Mesenchymal stem cell (in vitro differentiated cells and primary cell): ENCODE measurements around the gene SMYD4.
A peak's percentile ranks its signal among the peaks of the same experiment; 100 is the strongest.

Source experiments
- DNase-seq: peaks from one replicate; pipeline ENCODE4 v3.0.0-alpha.2; 2013
- H2AFZ ChIP-seq: one replicate; pipeline ENCODE4 v1.6.1; 2013; ENCODE audit warnings: low read depth, mild to moderate bottlenecking, control low read depth, inconsistent platforms, low read length, moderate library complexity
- H2AK5ac ChIP-seq: 2 replicates; pipeline ENCODE4 v1.6.1; 2013; ENCODE audit warnings: low read length, moderate library complexity, mild to moderate bottlenecking, inconsistent platforms; ENCODE audit not compliant: severe bottlenecking
- H2BK120ac ChIP-seq: one replicate; pipeline ENCODE4 v1.6.1; 2013; ENCODE audit warnings: low read depth, mild to moderate bottlenecking, inconsistent platforms, low read length, moderate library complexity
- H2BK12ac ChIP-seq, 2 experiments: one replicate each; pipeline ENCODE4 v1.6.1; 2013; ENCODE audit warnings: inconsistent platforms in 2 of 2, low read length in 2 of 2, mild to moderate bottlenecking in 2 of 2, moderate library complexity in 2 of 2, control low read depth in 1 of 2
- H2BK15ac ChIP-seq: one replicate; pipeline ENCODE4 v1.6.1; 2013; ENCODE audit warnings: mild to moderate bottlenecking, low read depth, inconsistent platforms; ENCODE audit not compliant: poor library complexity, severe bottlenecking
- H2BK5ac ChIP-seq: 2 replicates; pipeline ENCODE4 v1.6.1; 2013; ENCODE audit warnings: low read depth, mild to moderate bottlenecking, low read length, control low read depth, inconsistent platforms; ENCODE audit not compliant: poor library complexity, severe bottlenecking
- H3K14ac ChIP-seq, 2 experiments: one replicate each; pipeline ENCODE4 v1.6.1; 2013; ENCODE audit warnings: inconsistent platforms in 2 of 2, low read length in 2 of 2, control low read depth in 1 of 2, mild to moderate bottlenecking in 1 of 2, moderate library complexity in 1 of 2
- H3K18ac ChIP-seq, 2 experiments: one replicate each; pipeline ENCODE4 v1.6.1; 2013; ENCODE audit warnings: inconsistent platforms in 2 of 2, low read length in 2 of 2, control low read depth in 1 of 2, low read depth in 1 of 2, mild to moderate bottlenecking in 1 of 2
- H3K23ac ChIP-seq, 2 experiments: one replicate each; pipeline ENCODE4 v1.6.1; 2013; ENCODE audit warnings: inconsistent platforms in 2 of 2, low read length in 2 of 2, mild to moderate bottlenecking in 2 of 2, moderate library complexity in 2 of 2, control low read depth in 1 of 2
- H3K27ac ChIP-seq: 2 replicates; pipeline ENCODE4 v1.5.1; 2013; ENCODE audit warnings: mild to moderate bottlenecking, moderate library complexity, low read length, control low read depth, inconsistent platforms; ENCODE audit not compliant: poor library complexity, severe bottlenecking
- H3K27me3 ChIP-seq, 2 experiments: 2 replicates each; pipeline versions ENCODE4 v1.6.1 to v1.7.0; 2013; ENCODE audit warnings: low read length in 2 of 2, mild to moderate bottlenecking in 2 of 2, moderate library complexity in 2 of 2, control low read depth in 1 of 2, inconsistent platforms in 1 of 2; ENCODE audit not compliant: control insufficient read depth in 1 of 2, insufficient read depth in 1 of 2
- H3K36me3 ChIP-seq, 2 experiments: 2 replicates each; pipeline versions ENCODE4 v1.6.1 to v1.7.0; 2013; ENCODE audit warnings: low read length in 2 of 2, control low read depth in 1 of 2, inconsistent platforms in 1 of 2, low read depth in 1 of 2, mild to moderate bottlenecking in 1 of 2; ENCODE audit not compliant: insufficient read depth in 2 of 2, control insufficient read depth in 1 of 2
- H3K4ac ChIP-seq, 2 experiments: one replicate each; pipeline ENCODE4 v1.6.1; 2013; ENCODE audit warnings: inconsistent platforms in 2 of 2, low read length in 2 of 2, mild to moderate bottlenecking in 2 of 2, moderate library complexity in 2 of 2, control low read depth in 1 of 2, low read depth in 1 of 2
- H3K4me1 ChIP-seq: 2 replicates; pipeline ENCODE4 v1.6.1; 2013; ENCODE audit warnings: low read depth, low read length, control low read depth; ENCODE audit not compliant: control insufficient read depth, insufficient read depth
- H3K4me2 ChIP-seq: 2 replicates; pipeline ENCODE4 v1.6.1; 2013; ENCODE audit warnings: low read length, mild to moderate bottlenecking, inconsistent platforms; ENCODE audit not compliant: poor library complexity, severe bottlenecking
- H3K4me3 ChIP-seq, 2 experiments: 2 replicates each; pipeline versions ENCODE4 v1.5.1 to v1.7.0; 2013; ENCODE audit warnings: low read length in 2 of 2, mild to moderate bottlenecking in 2 of 2, control low read depth in 1 of 2, low read depth in 1 of 2; ENCODE audit not compliant: insufficient read depth in 1 of 2
- H3K79me1 ChIP-seq: replicated peaks from 2 replicates; pipeline ENCODE4 v1.6.1; 2013; ENCODE audit warnings: mild to moderate bottlenecking, control low read depth, low read length, inconsistent platforms; ENCODE audit not compliant: poor library complexity, severe bottlenecking
- H3K9ac ChIP-seq: 2 replicates; pipeline ENCODE4 v1.7.0; 2013; ENCODE audit warnings: mild to moderate bottlenecking, low read length, moderate library complexity
- H3K9me3 ChIP-seq: 2 replicates; pipeline ENCODE4 v1.7.0; 2013; ENCODE audit warnings: mild to moderate bottlenecking, low read length; ENCODE audit not compliant: control insufficient read depth
- H4K8ac ChIP-seq: one replicate; pipeline ENCODE4 v1.6.1; 2013; ENCODE audit warnings: inconsistent platforms, mild to moderate bottlenecking, low read length, moderate library complexity
- H4K91ac ChIP-seq: one replicate; pipeline ENCODE4 v1.6.1; 2013; ENCODE audit warnings: mild to moderate bottlenecking, low read length, inconsistent platforms
- WGBS: methylation state at CpG from one replicate; pipeline ENCODE4 v1.1.7; 2013; ENCODE audit warnings: mixed read lengths; 5-methylcytosine and 5-hydroxymethylcytosine counted together

The SMYD4 gene

DNA sequence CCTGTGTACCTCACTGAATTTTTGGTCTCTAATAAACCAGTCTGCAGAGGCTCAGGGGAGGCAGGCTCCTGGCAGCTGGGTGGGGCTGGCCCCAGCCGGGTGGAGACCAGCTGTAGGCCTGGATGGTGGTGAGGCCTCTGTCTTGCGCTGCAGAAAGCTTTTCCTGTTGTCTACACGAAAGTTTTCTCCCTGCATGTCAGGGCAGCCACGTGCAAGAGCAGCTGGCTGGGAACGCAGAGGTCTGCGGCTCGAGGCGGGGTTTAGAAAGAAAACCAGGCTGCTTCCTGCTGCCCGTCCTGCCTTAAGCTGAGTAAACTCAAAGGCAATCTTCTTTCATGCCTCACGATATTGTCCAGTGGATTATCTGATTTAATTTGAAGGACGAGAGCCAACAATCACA is 65.4 kb downstream of the SMYD4 start:
- Histone ChIP-seq H2BK15ac (no peak overlapping the region), H4K91ac (peak overlapping the region; percentile 57), H2AFZ (peak overlapping the region; percentile 11), H3K4me3 (peak overlapping the region in 1 of 2 experiments; percentile 97), H3K18ac (peak overlapping the region; percentile 82 to 85), H3K9me3 (no peaks in the 10 kb centered on the region), H3K4me2 (no peak overlapping the region), H3K4ac (no peak overlapping the region), H2AK5ac (no peak overlapping the region), H3K27ac (peak overlapping the region; percentile 4), H3K27me3 (no peaks in the 10 kb centered on the region), H3K23ac (peak overlapping the region in 1 of 2 experiments; percentile 62), H2BK120ac (no peak overlapping the region), H4K8ac (peak overlapping the region; percentile 3), H2BK5ac (no peak overlapping the region), H3K14ac (no peak overlapping the region), H3K79me1 (no peaks in the 10 kb centered on the region), H3K4me1 (peaks cover 23% of the 10 kb centered on the region), H2BK12ac (peak overlapping the region; percentile 83 to 88), H3K9ac (peak overlapping the region; percentile 90), H3K36me3 (peaks cover 2 to 17% of the 10 kb centered on the region in 2 experiments)
- 50% methylated on average over 11 of the region's 11 CpGs for WGBS
- DNase-seq = peak; percentile 85

DNA sequence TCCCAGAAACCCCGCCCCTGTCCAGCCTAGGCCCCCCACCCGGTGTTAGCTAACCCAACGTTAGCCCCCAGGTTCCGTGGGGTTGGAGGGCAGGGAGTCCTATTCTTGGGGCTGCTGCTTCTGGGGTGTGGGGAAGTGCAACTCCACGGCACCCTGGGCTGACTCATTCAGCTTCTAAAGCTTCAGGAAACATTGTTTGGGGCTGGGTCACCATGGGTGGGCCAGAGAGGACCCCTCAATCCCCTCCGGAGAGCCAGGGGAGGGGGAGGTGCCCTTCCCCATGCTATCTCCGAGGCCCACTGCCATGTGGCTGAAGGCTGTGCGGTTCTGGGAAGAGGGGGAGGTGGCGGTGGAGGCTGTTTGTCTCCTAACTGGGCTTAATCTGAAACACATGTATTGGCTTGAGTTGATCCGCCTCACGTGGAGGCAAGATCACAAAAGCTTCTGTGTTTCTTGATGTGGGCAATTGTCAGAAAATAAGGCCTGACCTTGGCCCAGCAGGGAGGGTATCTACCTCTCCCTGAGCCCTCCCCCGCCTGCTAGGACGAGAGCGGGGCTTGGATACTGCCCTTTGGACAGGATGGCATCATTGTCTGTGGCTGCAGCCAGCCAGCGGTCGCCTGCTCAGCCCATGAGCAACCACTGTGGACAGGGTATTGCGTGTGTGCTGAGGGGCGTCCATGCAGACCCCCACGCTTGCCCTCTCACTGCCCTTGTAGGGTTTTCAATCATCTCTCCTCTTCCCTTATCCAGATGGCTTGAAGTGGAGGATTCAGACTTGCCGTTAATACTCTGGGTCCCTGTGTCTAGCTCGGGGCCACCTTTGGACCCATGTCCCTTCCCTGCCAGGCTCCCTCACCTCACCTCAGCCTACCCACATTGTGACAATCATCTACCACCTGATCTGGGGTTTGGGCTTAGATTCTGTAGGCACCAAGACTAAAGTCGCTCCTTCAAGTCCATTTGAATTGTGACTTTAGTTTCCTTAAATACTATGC is 66.5 kb downstream of the SMYD4 start:
- WGBS = 54% methylated on average over 22 of the region's 22 CpGs

DNA sequence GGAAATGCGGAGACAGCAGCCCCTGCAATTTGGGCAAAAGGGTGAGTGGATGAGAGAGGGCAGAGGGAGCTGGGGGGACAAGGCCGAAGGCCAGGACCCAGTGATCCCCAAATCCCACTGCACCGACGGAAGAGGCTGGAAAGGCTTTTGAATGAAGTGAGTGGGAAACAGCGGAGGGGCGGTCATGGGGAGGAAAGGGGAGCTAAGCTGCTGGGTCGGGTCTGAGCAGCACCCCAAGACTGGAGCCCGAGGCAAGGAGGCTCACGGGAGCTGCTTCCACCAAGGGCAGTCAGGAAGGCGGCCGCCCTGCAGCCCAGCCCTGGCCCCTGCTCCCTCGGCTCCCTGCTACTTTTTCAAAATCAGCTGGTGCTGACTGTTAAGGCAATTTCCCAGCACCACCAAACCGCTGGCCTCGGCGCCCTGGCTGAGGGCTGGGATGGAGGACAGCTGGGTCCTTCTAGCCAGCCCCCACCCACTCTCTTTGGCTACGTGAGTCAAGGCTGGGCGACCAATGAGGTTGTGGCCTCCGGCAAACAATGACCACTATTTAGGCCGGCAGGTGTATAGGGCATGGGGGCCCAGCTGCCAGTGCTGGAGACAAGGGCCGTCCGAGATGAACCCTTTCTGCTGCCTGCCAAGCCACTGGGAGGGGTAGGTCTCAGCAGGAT is 67.3 kb downstream of the SMYD4 start:
- Histone ChIP-seq H4K91ac (peak overlapping the region; percentile 69), H3K18ac (peak overlapping the region; percentile 73 to 85), H3K79me1 (no peaks in the 10 kb centered on the region), H3K4me3 (peak overlapping the region in 1 of 2 experiments; percentile 97), H3K23ac (peak overlapping the region in 1 of 2 experiments; percentile 15), H2AFZ (peak overlapping the region; percentile 11), H3K9me3 (no peaks in the 10 kb centered on the region), H3K14ac (peak overlapping the region in 1 of 2 experiments; percentile 72), H3K4ac (peak overlapping the region; percentile 68 to 69), H2BK15ac (peak overlapping the region; percentile 74), H4K8ac (peak overlapping the region; percentile 20), H3K27me3 (no peaks in the 10 kb centered on the region), H3K27ac (no peak overlapping the region), H2AK5ac (no peak overlapping the region), H2BK120ac (peak overlapping the region; percentile 92), H3K4me2 (peak overlapping the region; percentile 13), H3K4me1 (peaks cover 24% of the 10 kb centered on the region), H3K9ac (peak overlapping the region; percentile 90), H2BK12ac (peak overlapping the region; percentile 23 to 88), H3K36me3 (peaks cover 2 to 10% of the 10 kb centered on the region in 2 experiments), H2BK5ac (no peak overlapping the region)
- WGBS = 72% methylated on average over 21 of the region's 21 CpGs
- no peak for DNase-seq

More for the DNA sequence above, 66.5 kb downstream of the SMYD4 start:
- peaks cover 23% of the 10 kb centered on the region for H3K4me1 ChIP-seq
- peak overlapping the region; percentile 92 for H2BK120ac ChIP-seq
- H3K18ac ChIP-seq = peak overlapping the region; percentile 73 to 85
- peak overlapping the region; percentile 74 for H2BK15ac ChIP-seq
- peak overlapping the region; percentile 68 to 69 for H3K4ac ChIP-seq
- H4K91ac ChIP-seq = peak overlapping the region; percentile 91
- peak overlapping the region; percentile 30 for H2AFZ ChIP-seq
- H3K4me2 ChIP-seq = peak overlapping the region; percentile 13
- peak overlapping the region; percentile 20 for H4K8ac ChIP-seq
- no peaks in the 10 kb centered on the region for H3K9me3 ChIP-seq
- peak; percentile 37 for DNase-seq
- H3K9ac ChIP-seq = peak overlapping the region; percentile 90
- H3K14ac ChIP-seq = peak overlapping the region in 1 of 2 experiments; percentile 68
- H3K27ac ChIP-seq = no peak overlapping the region
- H3K36me3 ChIP-seq = peaks cover 2 to 16% of the 10 kb centered on the region in 2 experiments
- H2AK5ac ChIP-seq = peak overlapping the region; percentile 61
- H3K79me1 ChIP-seq = no peaks in the 10 kb centered on the region
- peak overlapping the region in 1 of 2 experiments; percentile 97 for H3K4me3 ChIP-seq
- H2BK5ac ChIP-seq = no peak overlapping the region
- peak overlapping the region; percentile 66 to 88 for H2BK12ac ChIP-seq
- H3K23ac ChIP-seq = no peak overlapping the region
- no peaks in the 10 kb centered on the region for H3K27me3 ChIP-seq

DNA sequence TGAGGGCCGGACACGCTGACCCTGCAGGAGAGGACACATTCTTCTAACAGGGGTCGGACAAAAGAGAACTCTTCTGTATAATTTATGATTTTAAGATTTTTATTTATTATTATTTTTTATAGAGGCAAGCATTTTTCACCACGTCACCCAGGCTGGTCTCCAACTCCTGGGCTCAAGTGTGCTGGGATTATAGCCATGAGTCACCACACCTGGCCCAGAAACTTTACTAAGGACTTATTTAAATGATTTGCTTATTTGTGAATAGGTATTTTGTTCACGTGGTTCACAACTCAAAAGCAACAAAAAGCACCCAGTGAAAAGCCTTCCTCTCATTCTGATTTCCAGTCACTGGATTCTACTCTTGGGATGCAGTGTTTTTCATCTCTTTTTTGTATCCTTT is 70.2 kb downstream of the SMYD4 start:
- H3K27me3 ChIP-seq = no peaks in the 10 kb centered on the region
- no peak overlapping the region for H3K14ac ChIP-seq
- peaks cover 36% of the 10 kb centered on the region for H3K4me1 ChIP-seq
- H3K4me3 ChIP-seq = no peak overlapping the region
- no peak for DNase-seq
- H3K4me2 ChIP-seq = no peak overlapping the region
- H4K91ac ChIP-seq = no peak overlapping the region
- H2BK120ac ChIP-seq = no peak overlapping the region
- H3K23ac ChIP-seq = no peak overlapping the region
- H2AFZ ChIP-seq = no peak overlapping the region
- no peak overlapping the region for H2BK12ac ChIP-seq
- H2BK5ac ChIP-seq = no peak overlapping the region
- H4K8ac ChIP-seq = no peak overlapping the region
- H3K79me1 ChIP-seq = no peaks in the 10 kb centered on the region
- no peak overlapping the region for H3K9ac ChIP-seq
- no peak overlapping the region for H2AK5ac ChIP-seq
- H3K9me3 ChIP-seq = no peaks in the 10 kb centered on the region
- no peak overlapping the region for H3K4ac ChIP-seq
- H2BK15ac ChIP-seq = no peak overlapping the region
- no peak overlapping the region for H3K18ac ChIP-seq
- no peak overlapping the region for H3K27ac ChIP-seq
- 100% methylated on average over 1 of the region's 5 CpGs for whole genome bisulfite sequencing
- H3K36me3 ChIP-seq = no peaks in the 10 kb centered on the region
